Type B pancreatic cell (in vitro differentiated cells): ENCODE results near the gene ADAMTS16. TPM values are rescaled to one million over a fixed set of nuclear protein-coding genes. Genes with fewer than 3 reads are reported as not detected.
A peak's percentile ranks its signal among the peaks of the same experiment; 100 is the strongest.

Experiments
- DNase-seq: peaks from one replicate; pipeline ENCODE4 v3.0.0; 2021; ENCODE audit warnings: mixed read lengths; ENCODE audit not compliant: unreplicated experiment; ENCODE audit errors: extremely low spot score
- H3K27ac Mint-ChIP-seq: 2 replicates; pipeline ENCODE4 v1.8.0; 2021; ENCODE audit warnings: mild to moderate bottlenecking, mixed read lengths
- H3K27me3 Mint-ChIP-seq: 2 replicates; pipeline ENCODE4 v1.8.0; 2021; ENCODE audit warnings: mixed read lengths
- H3K36me3 Mint-ChIP-seq: 2 replicates; pipeline ENCODE4 v1.8.0; 2021; ENCODE audit warnings: mixed read lengths
- H3K4me1 Mint-ChIP-seq: one replicate; pipeline ENCODE4 v1.8.0; 2021; ENCODE audit warnings: mixed read lengths; ENCODE audit not compliant: unreplicated experiment
- H3K4me3 Mint-ChIP-seq: 2 replicates; pipeline ENCODE4 v1.8.0; 2021; ENCODE audit warnings: mild to moderate bottlenecking, mixed read lengths
- H3K9me3 Mint-ChIP-seq: 2 replicates; pipeline ENCODE4 v1.8.0; 2021; ENCODE audit warnings: mixed read lengths
- CTCF ChIP-seq: fragments of 200-600 bp; sonication (generic); conservative IDR thresholded peaks from 2 replicates; pipeline ENCODE4 v1.5.0; 2021; ENCODE audit warnings: antibody characterized with exemption, mild to moderate bottlenecking
- total RNA-seq: library from RNA; stranded (reverse); gene quantifications from 2 replicates; pipeline ENCODE4 v1.2.1, GENCODE V29; 2021; ENCODE audit warnings: low replicate concordance

The ADAMTS16 gene
- total RNA-seq, 1 donor from 2014 or later = 23.3 TPM

DNA sequence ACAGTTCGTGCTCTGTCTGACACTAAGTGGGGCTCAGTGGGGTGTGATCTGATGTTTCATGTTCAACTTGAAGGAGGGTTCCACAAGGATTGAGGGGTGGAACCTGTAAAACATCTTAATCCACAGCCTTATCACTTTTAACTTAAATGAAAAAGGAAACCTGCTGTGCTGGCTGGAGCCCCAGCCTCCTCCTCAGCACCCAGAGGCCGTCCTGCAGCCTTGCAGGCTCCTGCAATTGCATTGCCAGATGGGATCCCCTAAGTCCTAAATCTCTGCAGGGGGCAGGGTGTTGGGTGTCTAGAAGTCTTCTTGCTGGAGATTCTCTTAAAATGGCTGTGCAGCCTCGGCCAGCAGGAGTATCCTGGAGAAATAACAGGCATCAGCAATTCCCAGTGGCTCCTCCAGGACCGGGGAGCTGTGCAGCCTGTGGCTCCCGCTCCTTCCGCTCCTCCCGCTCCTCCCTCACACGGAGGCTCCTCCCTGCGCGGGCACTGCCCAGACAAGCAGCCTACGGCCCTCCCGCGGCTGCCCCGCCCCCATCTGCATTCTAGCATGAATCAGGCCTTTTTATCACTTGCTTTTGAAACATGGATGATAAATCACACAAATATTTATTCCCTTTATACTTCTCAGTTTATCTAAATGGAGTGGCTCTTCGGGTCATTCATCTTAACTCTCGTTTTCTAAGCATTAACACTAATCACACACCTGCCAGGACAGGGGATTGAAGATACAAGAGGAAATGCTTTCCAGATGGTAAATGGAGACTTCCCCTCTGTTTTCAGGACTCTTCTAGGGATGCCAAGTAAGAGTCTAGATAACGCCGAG, 131.0 kb downstream of the ADAMTS16 start:
- Mint-ChIP-seq H3K9me3 (peaks cover 7% of the 10 kb centered on the region), H3K27ac (peak overlapping the region; percentile 35), H3K27me3 (peaks cover 3% of the 10 kb centered on the region), H3K4me3 (peak overlapping the region; percentile 52), H3K4me1 (peaks cover 24% of the 10 kb centered on the region), H3K36me3 (peaks cover 3% of the 10 kb centered on the region)
- peak; percentile 88 for DNase-seq
- TF ChIP-seq CTCF = peak; percentile 56

DNA sequence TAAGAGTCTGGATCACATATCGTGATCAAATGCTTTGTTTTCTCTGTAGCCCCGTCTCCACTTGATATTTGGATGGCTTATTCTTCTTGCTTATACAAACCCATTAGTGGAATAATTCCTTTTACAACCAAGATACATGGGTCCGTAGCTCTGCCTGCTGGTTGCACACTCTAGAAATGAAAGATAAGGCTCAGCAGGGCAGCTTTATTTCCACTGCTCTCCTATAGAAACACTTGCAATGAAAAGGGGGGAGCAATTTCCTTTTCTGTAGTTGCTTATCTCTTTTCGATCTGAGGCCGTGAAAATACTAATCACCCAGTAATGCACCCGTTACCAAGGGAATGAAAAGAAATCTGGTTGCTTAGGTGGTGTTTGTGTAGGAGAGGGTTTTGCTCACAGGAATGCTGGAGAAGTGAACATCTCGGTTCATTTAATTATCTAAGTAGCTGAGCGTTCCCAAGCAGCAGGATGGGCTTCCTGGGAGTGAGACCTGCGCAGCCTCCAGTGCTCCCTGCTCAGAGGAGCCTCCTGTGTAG, 131.7 kb downstream of the ADAMTS16 start:
- H3K4me3 Mint-ChIP-seq = peak overlapping the region; percentile 52
- DNase-seq = no peak
- peaks cover 24% of the 10 kb centered on the region for H3K4me1 Mint-ChIP-seq
- peak overlapping the region; percentile 35 for H3K27ac Mint-ChIP-seq
- TF ChIP-seq CTCF = no peak
- peaks cover 3% of the 10 kb centered on the region for H3K27me3 Mint-ChIP-seq
- peaks cover 3% of the 10 kb centered on the region for H3K36me3 Mint-ChIP-seq
- H3K9me3 Mint-ChIP-seq = peaks cover 7% of the 10 kb centered on the region

- Mint-ChIP-seq H3K36me3 (no peaks in the 10 kb centered on the region), H3K27me3 (peaks cover 3% of the 10 kb centered on the region), H3K4me1 (peaks cover 24% of the 10 kb centered on the region), H3K27ac (no peak overlapping the region), H3K9me3 (peaks cover 2% of the 10 kb centered on the region), H3K4me3 (no peak overlapping the region)
- no peak for TF ChIP-seq CTCF
- no peak for DNase-seq
Observed at GRCh38 chr5:5273398-5273797, 133.3 kb downstream of the ADAMTS16 start.

- no peaks in the 10 kb centered on the region for H3K36me3 Mint-ChIP-seq
- H3K4me3 Mint-ChIP-seq = no peak overlapping the region
- peaks cover 24% of the 10 kb centered on the region for H3K4me1 Mint-ChIP-seq
- DNase-seq = no peak
- no peaks in the 10 kb centered on the region for H3K9me3 Mint-ChIP-seq
- H3K27ac Mint-ChIP-seq = no peak overlapping the region
- TF ChIP-seq CTCF = no peak
- peaks cover 3% of the 10 kb centered on the region for H3K27me3 Mint-ChIP-seq
Observed at GRCh38 chr5:5273976-5274375, 133.8 kb downstream of the ADAMTS16 start.

GRCh38 chr5:5275211-5275610, 135.1 kb downstream of the ADAMTS16 start:
- Mint-ChIP-seq H3K36me3 (no peaks in the 10 kb centered on the region), H3K9me3 (no peaks in the 10 kb centered on the region), H3K27ac (no peak overlapping the region), H3K4me1 (peaks cover 21% of the 10 kb centered on the region), H3K27me3 (peaks cover 3% of the 10 kb centered on the region), H3K4me3 (no peak overlapping the region)
- no peak for TF ChIP-seq CTCF
- no peak for DNase-seq
